B cell (primary cell): ENCODE measurements around the gene BMP7. TPM values are rescaled to one million over a fixed set of nuclear protein-coding genes. Genes with fewer than 3 reads are reported as not detected.

Experiments
- ATAC-seq: fragments of 200-7000 bp; cut with Tn5 transposase; one replicate; pipeline ENCODE4 v1.10.0; 2021; ENCODE audit warnings: low read depth, mild to moderate bottlenecking, moderate number of reproducible peaks, moderate library complexity
- CTCF ChIA-PET: fragments of 350-600 bp; sonication (Branson Sonifier 250); formaldehyde crosslinking; loops from one replicate; lab custom pipeline; 2021; ENCODE audit warnings: antibody characterized with exemption, inconsistent platforms; lab: Charles Lee
- POLR2A ChIA-PET: fragments of 350-600 bp; sonication (Branson Sonifier 250); formaldehyde crosslinking; loops from one replicate; lab custom pipeline; 2021; ENCODE audit warnings: antibody characterized with exemption; lab: Charles Lee
- DNase-seq: peaks from one replicate; pipeline ENCODE4 v3.0.0; 2013
- H2AFZ ChIP-seq: 2 replicates; pipeline ENCODE4 v1.6.1; 2012; ENCODE audit warnings: mild to moderate bottlenecking, low read depth, low read length; ENCODE audit not compliant: insufficient read depth, poor library complexity, severe bottlenecking
- H3K27ac ChIP-seq, 2 donors: 1 replicate in 1 of 2; 2 replicates in 1 of 2; pipeline ENCODE4 v1.5.1; 2012 to 2013; ENCODE audit warnings: low read length in 2 of 2, mild to moderate bottlenecking in 2 of 2, moderate library complexity in 1 of 2
- H3K27me3 ChIP-seq, 4 experiments: fragments of 200-600 bp in 1 of 4; sonication (generic) in 1 of 4; replicated peaks in 1 of 4; 1 replicate in 2 of 4; 2 replicates in 2 of 4; pipeline versions ENCODE4 v1.6.1 to v1.7.0; 2013 to 2016; ENCODE audit warnings: low read length in 3 of 4, mild to moderate bottlenecking in 2 of 4, mixed read lengths in 1 of 4, moderate library complexity in 1 of 4; ENCODE audit not compliant: insufficient read depth in 4 of 4, control insufficient read depth in 3 of 4; ENCODE audit errors: control extremely low read depth in 1 of 4
- H3K36me3 ChIP-seq, 2 experiments: replicated peaks in 1 of 2; 1 replicate in 1 of 2; 2 replicates in 1 of 2; pipeline versions ENCODE4 v1.6.1 to v1.7.1; 2013; ENCODE audit warnings: low read length in 1 of 2; ENCODE audit not compliant: insufficient read depth in 2 of 2, control insufficient read depth in 1 of 2; ENCODE audit errors: control extremely low read depth in 1 of 2, extremely low read depth in 1 of 2
- H3K4me1 ChIP-seq, 2 donors: fragments of 200-600 bp in 1 of 2; sonication (generic) in 1 of 2; 1 replicate in 1 of 2; 2 replicates in 1 of 2; pipeline versions ENCODE4 v1.5.1 to v1.6.1; 2013 to 2017; ENCODE audit warnings: low read length in 2 of 2; ENCODE audit not compliant: control insufficient read depth in 2 of 2, insufficient read depth in 2 of 2
- H3K4me2 ChIP-seq: replicated peaks from 2 replicates; pipeline ENCODE3; 2012; ENCODE audit warnings: mild to moderate bottlenecking, low read depth, low read length; ENCODE audit not compliant: poor library complexity, severe bottlenecking
- H3K4me3 ChIP-seq, 5 experiments: fragments of 200-600 bp in 1 of 5; sonication (generic) in 1 of 5; 1 replicate in 3 of 5; 2 replicates in 2 of 5; pipeline versions ENCODE4 v1.5.1 to v1.7.0; 2011 to 2016; ENCODE audit warnings: low read length in 4 of 5, mild to moderate bottlenecking in 4 of 5, low read depth in 2 of 5, control low read depth in 1 of 5, moderate library complexity in 1 of 5; ENCODE audit not compliant: insufficient read depth in 1 of 5; ENCODE audit errors: control extremely low read depth in 1 of 5, extremely low read depth in 1 of 5
- H3K79me2 ChIP-seq: fragments of 200-600 bp; sonication (generic); one replicate; pipeline ENCODE4 v1.6.0; 2016; ENCODE audit warnings: low read length; ENCODE audit not compliant: control insufficient read depth, insufficient read depth
- H3K9ac ChIP-seq: fragments of 200-600 bp; sonication (generic); 2 replicates; pipeline ENCODE4 v1.6.1; 2017; ENCODE audit warnings: mild to moderate bottlenecking, low read length, moderate library complexity
- H3K9me3 ChIP-seq, 3 donors: one replicate each; pipeline versions ENCODE4 v1.6.1 to v1.7.1; 2013; ENCODE audit warnings: low read length in 2 of 3; ENCODE audit not compliant: control insufficient read depth in 2 of 3, insufficient read depth in 1 of 3; ENCODE audit errors: control extremely low read depth in 1 of 3
- H4K20me1 ChIP-seq: 2 replicates; pipeline ENCODE4 v1.6.0; 2012; ENCODE audit warnings: mild to moderate bottlenecking, low read length; ENCODE audit not compliant: insufficient read depth, control insufficient read depth, poor library complexity, severe bottlenecking
- H3K27ac Mint-ChIP-seq: one replicate; pipeline ENCODE4 v1.8.0; 2021; ENCODE audit warnings: mixed read lengths
- H3K27me3 Mint-ChIP-seq: one replicate; pipeline ENCODE4 v1.8.0; 2021; ENCODE audit warnings: mixed read lengths
- H3K4me1 Mint-ChIP-seq: one replicate; pipeline ENCODE4 v1.8.0; 2021; ENCODE audit warnings: mixed read lengths
- H3K4me3 Mint-ChIP-seq: one replicate; pipeline ENCODE4 v1.8.0; 2021; ENCODE audit warnings: mixed read lengths
- H3K9me3 Mint-ChIP-seq: one replicate; pipeline ENCODE4 v1.8.0; 2022; ENCODE audit warnings: mixed read lengths; ENCODE audit not compliant: insufficient read depth
- CTCF ChIP-seq: fragments of 200-600 bp; IDR thresholded peaks from one replicate; pipeline ENCODE4 v1.8.0; 2022; ENCODE audit warnings: antibody characterized with exemption, mild to moderate bottlenecking
- EZH2 ChIP-seq: IDR thresholded peaks from 2 replicates; pipeline ENCODE4 v1.6.1; 2012; ENCODE audit warnings: borderline replicate concordance, low read depth, mild to moderate bottlenecking, moderate library complexity, low read length; ENCODE audit not compliant: insufficient read depth, poor library complexity, severe bottlenecking
- WGBS: methylation state at CpG from one replicate; pipeline ENCODE4 v1.1.5; 2013; ENCODE audit warnings: missing lambda C conversion rate; ENCODE audit not compliant: insufficient coverage; 5-methylcytosine and 5-hydroxymethylcytosine counted together
- intact Hi-C: fragments of 100-400 bp; cut with micrococcal nuclease; formaldehyde crosslinking; loops from one replicate; pipeline ENCODE4 v1.10.0; 2022
- polyA plus RNA-seq: library from polyadenylated mRNA; depleted of rRNA; stranded (reverse); fragments of >200 nt; gene quantifications from 2 replicates; pipeline ENCODE4 v1.2.3, GENCODE V29; 2012
- total RNA-seq, 2 donors: library from RNA; stranded (reverse); fragments of 120-200 nt in 1 of 2; gene quantifications; 1 replicate in 1 of 2; 2 replicates in 1 of 2; pipeline versions ENCODE4 v1.2.3 to v1.2.4, GENCODE V29; 2013 to 2022

The BMP7 gene
- total and polyA plus RNA-seq, 2 donors (not counting 1 experiment from before 2014, with no cell fraction given), result not detected

GRCh38 chr20:57251344-57251743, 15.1 kb downstream of the BMP7 start:
- no peak overlapping the region for H3K9ac ChIP-seq
- no peaks in the 10 kb centered on the region for H3K9me3 Mint-ChIP-seq
- H3K4me3 ChIP-seq, result no peak overlapping the region
- H3K4me1 Mint-ChIP-seq, result no peaks in the 10 kb centered on the region
- 33% methylated on average over 7 of the region's 7 CpGs for WGBS
- H3K79me2 ChIP-seq, result no peaks in the 10 kb centered on the region
- H3K27me3 ChIP-seq, result peaks cover 0 to 10% (median 5%) of the 10 kb centered on the region in 4 experiments
- ChIA-PET CTCF (no interaction called here), POLR2A (no interaction called here)
- H2AFZ ChIP-seq, result no peak overlapping the region
- no peaks in the 10 kb centered on the region for H3K4me1 ChIP-seq
- H3K27me3 Mint-ChIP-seq, result peaks cover 43% of the 10 kb centered on the region
- TF ChIP-seq CTCF, result no peak
- no peak for TF ChIP-seq EZH2
- intact Hi-C loops, result no loop called here
- no peaks in the 10 kb centered on the region for H4K20me1 ChIP-seq
- DNase-seq (no peak), ATAC-seq (no peak)
- H3K27ac ChIP-seq, result no peak overlapping the region
- peaks cover 0 to 7% (median 0%) of the 10 kb centered on the region in 3 donors for H3K9me3 ChIP-seq
- no peak overlapping the region for H3K4me3 Mint-ChIP-seq
- H3K4me2 ChIP-seq, result no peak overlapping the region
- no peaks in the 10 kb centered on the region for H3K36me3 ChIP-seq
- no peak overlapping the region for H3K27ac Mint-ChIP-seq

GRCh38 chr20:57250607-57251343, 15.7 kb downstream of the BMP7 start:
- ATAC-seq (no peak), DNase-seq (no peak)
- Histone ChIP-seq H3K4me1 (no peaks in the 10 kb centered on the region), H3K27ac (no peak overlapping the region), H4K20me1 (no peaks in the 10 kb centered on the region), H3K79me2 (no peaks in the 10 kb centered on the region), H2AFZ (no peak overlapping the region), H3K4me3 (no peak overlapping the region), H3K36me3 (no peaks in the 10 kb centered on the region), H3K27me3 (peaks cover 0 to 10% (median 5%) of the 10 kb centered on the region in 4 experiments), H3K9me3 (peaks cover 0 to 7% (median 0%) of the 10 kb centered on the region in 3 donors), H3K9ac (no peak overlapping the region), H3K4me2 (no peak overlapping the region)
- Mint-ChIP-seq H3K27me3 (peaks cover 41% of the 10 kb centered on the region), H3K4me1 (no peaks in the 10 kb centered on the region), H3K27ac (no peak overlapping the region), H3K9me3 (no peaks in the 10 kb centered on the region), H3K4me3 (no peak overlapping the region)
- no peak for TF ChIP-seq EZH2
- no peak for TF ChIP-seq CTCF
- ChIA-PET POLR2A (interaction anchor here (0.6 kb wide), 1 partner anchor 1822 kb away, joined by 4 read pairs; no protein-coding TSS in a partner anchor), CTCF (no interaction called here)
- intact Hi-C loops, result no loop called here
- WGBS, result 11% methylated on average over 11 of the region's 15 CpGs
